DOHH2 (cell line): ENCODE results near the gene HTRA3.

ENCODE experiments used
- H3F3A ChIP-seq: fragments of 200-600 bp; sonication (generic), shearing (Covaris generic); 2 replicates; pipeline ENCODE4 v1.6.0; 2016; ENCODE audit warnings: antibody characterized with exemption, mild to moderate bottlenecking; ENCODE audit not compliant: control insufficient read depth, insufficient read depth
- H3K27ac ChIP-seq: fragments of 200-600 bp; sonication (generic); 2 replicates; pipeline ENCODE4 v1.5.1; 2014; ENCODE audit warnings: low read depth, mild to moderate bottlenecking, low read length, moderate library complexity
- H3K27me3 ChIP-seq: fragments of 200-600 bp; sonication (generic); 2 replicates; pipeline ENCODE4 v1.6.1; 2014; ENCODE audit warnings: mild to moderate bottlenecking, low read length, mixed read lengths; ENCODE audit not compliant: control insufficient read depth
- H3K36me3 ChIP-seq: fragments of 200-600 bp; sonication (generic); 2 replicates; pipeline ENCODE4 v1.6.1; 2014; ENCODE audit warnings: mild to moderate bottlenecking, low read length, moderate library complexity, mixed read lengths; ENCODE audit not compliant: control insufficient read depth
- H3K4me1 ChIP-seq: fragments of 200-600 bp; sonication (generic); 2 replicates; pipeline ENCODE4 v1.6.1; 2014; ENCODE audit warnings: mild to moderate bottlenecking, low read length, mixed read lengths; ENCODE audit not compliant: control insufficient read depth
- H3K4me2 ChIP-seq: fragments of 200-600 bp; sonication (generic); 2 replicates; pipeline ENCODE4 v1.6.0; 2014; ENCODE audit warnings: mild to moderate bottlenecking, low read length, moderate library complexity
- H3K4me3 ChIP-seq: fragments of 200-600 bp; sonication (generic); 2 replicates; pipeline ENCODE4 v1.5.1; 2014; ENCODE audit warnings: mild to moderate bottlenecking, low read length, mixed read lengths
- H3K79me2 ChIP-seq: fragments of 200-600 bp; sonication (generic); 2 replicates; pipeline ENCODE4 v1.6.1; 2014; ENCODE audit warnings: mild to moderate bottlenecking, low read length, mixed read lengths; ENCODE audit not compliant: control insufficient read depth
- H3K9me2 ChIP-seq: fragments of 200-600 bp; sonication (generic); replicated peaks from 2 replicates; pipeline ENCODE4 v1.6.1; 2014; ENCODE audit warnings: mild to moderate bottlenecking, low read length, mixed read lengths; ENCODE audit not compliant: control insufficient read depth
- H3K9me3 ChIP-seq: fragments of 200-600 bp; sonication (generic); 2 replicates; pipeline ENCODE4 v1.6.1; 2014; ENCODE audit warnings: antibody characterized with exemption, low read length, mixed read lengths; ENCODE audit not compliant: control insufficient read depth, insufficient read depth
- H4K20me1 ChIP-seq: fragments of 200-600 bp; sonication (generic); 2 replicates; pipeline ENCODE4 v1.6.0; 2014; ENCODE audit warnings: low read depth, mild to moderate bottlenecking, antibody characterized with exemption, low read length, moderate library complexity; ENCODE audit not compliant: control insufficient read depth, insufficient read depth
- CTCF ChIP-seq: fragments of 200-600 bp; sonication (generic); IDR thresholded peaks from one replicate; pipeline ENCODE4 v1.5.1; 2014; ENCODE audit warnings: antibody characterized with exemption, mild to moderate bottlenecking, low read depth, low read length; ENCODE audit not compliant: poor library complexity, severe bottlenecking
- EZH2phosphoT487 ChIP-seq: fragments of 200-600 bp; sonication (generic); IDR thresholded peaks from 2 replicates; pipeline ENCODE4 v1.6.1; 2017; ENCODE audit warnings: borderline replicate concordance, mild to moderate bottlenecking, antibody characterized with exemption, low read length, moderate library complexity, mixed read lengths

The HTRA3 gene

GRCh38 chr4:8353912-8354453 lies 84.4 kb downstream of the HTRA3 start:
- no peaks in the 10 kb centered on the region for H3K79me2 ChIP-seq
- H3K4me3 ChIP-seq, result no peak overlapping the region
- H3K9me3 ChIP-seq, result no peaks in the 10 kb centered on the region
- no peaks in the 10 kb centered on the region for H3K4me1 ChIP-seq
- no peak overlapping the region for H3K27ac ChIP-seq
- H4K20me1 ChIP-seq, result no peaks in the 10 kb centered on the region
- H3K27me3 ChIP-seq, result peaks cover 9% of the 10 kb centered on the region; the same call in 1 of the 2 replicates
- H3K9me2 ChIP-seq, result no peaks in the 10 kb centered on the region
- H3F3A ChIP-seq, result no peaks in the 10 kb centered on the region
- no peaks in the 10 kb centered on the region for H3K36me3 ChIP-seq
- TF ChIP-seq EZH2phosphoT487 (no peak), CTCF (no peak)
- no peak overlapping the region for H3K4me2 ChIP-seq

- Histone ChIP-seq H3K4me1 (no peaks in the 10 kb centered on the region), H3K9me3 (no peaks in the 10 kb centered on the region), H4K20me1 (no peaks in the 10 kb centered on the region), H3K36me3 (no peaks in the 10 kb centered on the region), H3K79me2 (no peaks in the 10 kb centered on the region), H3K4me2 (no peak overlapping the region), H3F3A (no peaks in the 10 kb centered on the region), H3K27me3 (peaks cover 9% of the 10 kb centered on the region; the same call in 1 of the 2 replicates), H3K9me2 (no peaks in the 10 kb centered on the region), H3K4me3 (no peak overlapping the region), H3K27ac (no peak overlapping the region)
- no peak for TF ChIP-seq EZH2phosphoT487
- TF ChIP-seq CTCF, result no peak
Observed at GRCh38 chr4:8355306-8355705, 85.8 kb downstream of the HTRA3 start.

- no peaks in the 10 kb centered on the region for H4K20me1 ChIP-seq
- TF ChIP-seq EZH2phosphoT487, result no peak
- H3K9me2 ChIP-seq, result no peaks in the 10 kb centered on the region
- H3K36me3 ChIP-seq, result no peaks in the 10 kb centered on the region
- H3K79me2 ChIP-seq, result no peaks in the 10 kb centered on the region
- H3K27ac ChIP-seq, result no peak overlapping the region
- H3K4me1 ChIP-seq, result no peaks in the 10 kb centered on the region
- peaks cover 9% of the 10 kb centered on the region; the same call in 1 of the 2 replicates for H3K27me3 ChIP-seq
- no peaks in the 10 kb centered on the region for H3K9me3 ChIP-seq
- H3K4me3 ChIP-seq, result no peak overlapping the region
- no peak overlapping the region for H3K4me2 ChIP-seq
- H3F3A ChIP-seq, result no peaks in the 10 kb centered on the region
Observed at GRCh38 chr4:8355864-8356565, 86.5 kb downstream of the HTRA3 start.
